ENCODE data around the gene EVI5L.
A peak's percentile ranks its signal among the peaks of the same experiment; 100 is the strongest.

EVI5L gene

GRCh38 chr19:7862413-7862951, 32.5 kb downstream of the EVI5L start:
- DNase-seq, result no peak

- no peak for DNase-seq
These were observed 33.3 kb downstream of the EVI5L start for GRCh38 chr19:7863157-7863970.

GRCh38 chr19:7863971-7864689, 34.1 kb downstream of the EVI5L start:
- no peak for DNase-seq

GRCh38 chr19:7864690-7865074, 34.7 kb downstream of the EVI5L start:
- DNase-seq, result no peak

GRCh38 chr19:7865262-7865911, 35.4 kb downstream of the EVI5L start:
- DNase-seq, result no peak

GRCh38 chr19:7866399-7867091, 36.5 kb downstream of the EVI5L start:
- no peak for DNase-seq

- DNase-seq, result no peak
These were observed 37.2 kb downstream of the EVI5L start for GRCh38 chr19:7867092-7867844.

- DNase-seq, result no peak
These were observed 38.3 kb downstream of the EVI5L start for GRCh38 chr19:7868326-7868670.

GRCh38 chr19:7868671-7869452, 38.8 kb downstream of the EVI5L start:
- peak; percentile 43 for DNase-seq

- DNase-seq, result no peak
These were observed 39.5 kb downstream of the EVI5L start for GRCh38 chr19:7869453-7869909.

GRCh38 chr19:7869910-7870511, 40.0 kb downstream of the EVI5L start:
- DNase-seq, result peak; percentile 10

- peak; percentile 39 for DNase-seq
These were observed 40.8 kb downstream of the EVI5L start for GRCh38 chr19:7870571-7871436.

GRCh38 chr19:7871437-7872305, 41.7 kb downstream of the EVI5L start:
- peak; percentile 78 for DNase-seq

- DNase-seq, result no peak
These were observed 42.5 kb downstream of the EVI5L start for GRCh38 chr19:7872306-7873204.

- no peak for DNase-seq
These were observed 43.5 kb downstream of the EVI5L start for GRCh38 chr19:7873304-7874075.

GRCh38 chr19:7874076-7874896, 44.3 kb downstream of the EVI5L start, which contains the start of gene PRR36:
PRR36 (minus strand) TSS chr19:7874390; CDS start chr19:7873689, 701 bp downstream.
- DNase-seq, result no peak
